PC-3 (cell line): ENCODE results near the gene CLEC17A.

Source experiments
- EZH2 ChIP-seq: fragments of 300-600 bp; sonication (generic); IDR thresholded peaks from one replicate; pipeline ENCODE4 v1.6.1; 2017; ENCODE audit warnings: antibody characterized with exemption, mild to moderate bottlenecking, low read length; ENCODE audit not compliant: unreplicated experiment
- EZH2phosphoT487 ChIP-seq: fragments of 300-600 bp; sonication (generic); IDR thresholded peaks from 2 replicates; pipeline ENCODE4 v1.6.1; 2018; ENCODE audit warnings: mild to moderate bottlenecking, antibody characterized with exemption, low read length, borderline replicate concordance
- TF ChIP-seq, protein P1 (sequence below): fragments of 300-600 bp; sonication (generic); conservative IDR thresholded peaks from 2 replicates; pipeline ENCODE4 v1.5.1; 2017; ENCODE audit warnings: antibody characterized with exemption, low read depth, mild to moderate bottlenecking, low read length

GRCh38 chr19:14544047-14544446 is 38.8 kb upstream of the CLEC17A start:
- TF ChIP-seq EZH2 (no peak), EZH2phosphoT487 (no peak)
- TF ChIP-seq, protein P1, sequence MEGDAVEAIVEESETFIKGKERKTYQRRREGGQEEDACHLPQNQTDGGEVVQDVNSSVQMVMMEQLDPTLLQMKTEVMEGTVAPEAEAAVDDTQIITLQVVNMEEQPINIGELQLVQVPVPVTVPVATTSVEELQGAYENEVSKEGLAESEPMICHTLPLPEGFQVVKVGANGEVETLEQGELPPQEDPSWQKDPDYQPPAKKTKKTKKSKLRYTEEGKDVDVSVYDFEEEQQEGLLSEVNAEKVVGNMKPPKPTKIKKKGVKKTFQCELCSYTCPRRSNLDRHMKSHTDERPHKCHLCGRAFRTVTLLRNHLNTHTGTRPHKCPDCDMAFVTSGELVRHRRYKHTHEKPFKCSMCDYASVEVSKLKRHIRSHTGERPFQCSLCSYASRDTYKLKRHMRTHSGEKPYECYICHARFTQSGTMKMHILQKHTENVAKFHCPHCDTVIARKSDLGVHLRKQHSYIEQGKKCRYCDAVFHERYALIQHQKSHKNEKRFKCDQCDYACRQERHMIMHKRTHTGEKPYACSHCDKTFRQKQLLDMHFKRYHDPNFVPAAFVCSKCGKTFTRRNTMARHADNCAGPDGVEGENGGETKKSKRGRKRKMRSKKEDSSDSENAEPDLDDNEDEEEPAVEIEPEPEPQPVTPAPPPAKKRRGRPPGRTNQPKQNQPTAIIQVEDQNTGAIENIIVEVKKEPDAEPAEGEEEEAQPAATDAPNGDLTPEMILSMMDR, result no peak
